Thyroid gland (tissue), 4 donors: Measurements from ENCODE around the gene MICALL1. TPM values are rescaled to one million over a fixed set of nuclear protein-coding genes. Genes with fewer than 3 reads are reported as not detected.

Experiments
- DNase-seq, 2 donors: peaks; one replicate each; pipeline ENCODE4 v3.0.0-alpha.2; 2019
- H3K27ac ChIP-seq, 3 donors: fragments of 200-600 bp; sonication (generic); 1 replicate in 2 of 3; 2 replicates in 1 of 3; pipeline ENCODE4 v1.5.1; 2016 to 2019; ENCODE audit warnings: mild to moderate bottlenecking in 1 of 3, moderate library complexity in 1 of 3
- H3K27me3 ChIP-seq: fragments of 200-600 bp; sonication (generic); one replicate; pipeline ENCODE4 v1.5.1; 2019
- H3K36me3 ChIP-seq, 2 donors: fragments of 200-600 bp; sonication (generic); one replicate each; pipeline ENCODE4 v1.5.1; 2016 to 2019
- H3K4me1 ChIP-seq, 2 donors: fragments of 200-600 bp; sonication (generic); one replicate each; pipeline ENCODE4 v1.5.1; 2017 to 2019
- H3K4me3 ChIP-seq, 3 donors: fragments of 200-600 bp; sonication (generic); replicated peaks in 1 of 3; 1 replicate in 2 of 3; 2 replicates in 1 of 3; pipeline ENCODE4 v1.5.1; 2016; ENCODE audit warnings: mild to moderate bottlenecking in 1 of 3
- H3K9me3 ChIP-seq: fragments of 200-600 bp; sonication (generic); one replicate; pipeline ENCODE4 v1.5.1; 2017
- POLR2A ChIP-seq, 2 donors: fragments of 450-650 bp; IDR thresholded peaks; one replicate each; pipeline ENCODE4 v1.6.1; 2017; ENCODE audit warnings: antibody characterized with exemption in 2 of 2, mild to moderate bottlenecking in 2 of 2, moderate library complexity in 1 of 2
- WGBS, 2 donors: methylation state at CpG; one replicate each; pipeline ENCODE4 v1.1.5; 2017; 5-methylcytosine and 5-hydroxymethylcytosine counted together
- intact Hi-C: fragments of 100-400 bp; cut with DNase I; formaldehyde crosslinking; loops from one replicate; pipeline ENCODE4 v1.15.1; 2023
- total RNA-seq, 4 donors: library from RNA; depleted of rRNA; stranded (reverse); fragments of >200 nt; gene quantifications; one replicate each; pipeline ENCODE4 v1.2.3, GENCODE V29; 2016
- TF ChIP-seq, protein P1 (sequence below), 6 experiments: fragments of 200-600 bp in 3 of 6; fragments of 450-650 bp in 3 of 6; sonication (generic) in 3 of 6; IDR thresholded peaks; one replicate each; pipeline ENCODE4 v1.5.1; 2016 to 2019; ENCODE audit warnings: antibody characterized with exemption in 6 of 6, mild to moderate bottlenecking in 2 of 6, inconsistent platforms in 1 of 6, moderate library complexity in 1 of 6

Gene MICALL1
- total RNA-seq, 4 donors from 2014 or later = 22.2 to 48.3 (median 30.8) TPM

DNA sequence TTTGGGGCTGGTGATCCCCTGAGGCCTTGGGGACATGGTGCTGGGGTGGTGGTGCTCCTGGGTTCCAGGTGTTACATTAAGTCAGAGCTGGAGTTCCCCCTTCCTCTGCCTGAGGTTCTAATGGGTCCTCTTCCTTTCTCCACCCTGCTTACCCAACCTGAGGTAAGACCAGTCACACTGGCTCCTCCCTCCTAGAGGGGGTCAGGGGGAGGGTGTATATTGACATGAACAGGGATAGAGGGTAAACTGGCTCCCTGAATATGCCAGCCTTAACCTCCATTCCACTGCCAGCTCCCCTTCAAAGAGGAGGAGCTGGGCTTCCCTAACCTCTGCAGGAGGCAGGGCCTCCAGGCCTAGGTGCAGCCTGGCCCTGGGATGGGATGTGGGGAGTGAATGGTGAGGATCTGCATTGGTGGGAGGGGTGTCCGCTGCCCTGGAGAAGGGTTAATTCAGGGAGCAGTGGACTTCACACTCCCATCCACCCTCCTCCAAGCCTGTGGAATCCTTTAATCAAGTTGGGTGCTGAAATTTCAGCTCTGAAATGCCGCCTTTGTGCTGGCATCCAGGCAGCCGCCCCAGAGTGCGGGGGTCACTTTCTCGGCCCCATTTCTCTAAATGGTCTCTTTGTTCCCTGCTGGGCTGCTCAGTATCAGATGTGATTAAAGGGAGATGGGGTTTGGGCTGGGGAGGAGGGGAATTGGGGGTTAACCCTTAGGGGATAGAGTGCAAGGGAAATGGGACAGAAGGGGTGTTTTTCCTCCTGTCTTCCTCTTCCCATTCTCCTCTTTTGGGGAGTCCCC, 62.6 kb downstream of the MICALL1 start:
- H3K4me1 ChIP-seq = no peaks in the 10 kb centered on the region
- no peak for TF ChIP-seq POLR2A (IDR thresholded peaks at IDR 0.05)
- TF ChIP-seq, protein P1, sequence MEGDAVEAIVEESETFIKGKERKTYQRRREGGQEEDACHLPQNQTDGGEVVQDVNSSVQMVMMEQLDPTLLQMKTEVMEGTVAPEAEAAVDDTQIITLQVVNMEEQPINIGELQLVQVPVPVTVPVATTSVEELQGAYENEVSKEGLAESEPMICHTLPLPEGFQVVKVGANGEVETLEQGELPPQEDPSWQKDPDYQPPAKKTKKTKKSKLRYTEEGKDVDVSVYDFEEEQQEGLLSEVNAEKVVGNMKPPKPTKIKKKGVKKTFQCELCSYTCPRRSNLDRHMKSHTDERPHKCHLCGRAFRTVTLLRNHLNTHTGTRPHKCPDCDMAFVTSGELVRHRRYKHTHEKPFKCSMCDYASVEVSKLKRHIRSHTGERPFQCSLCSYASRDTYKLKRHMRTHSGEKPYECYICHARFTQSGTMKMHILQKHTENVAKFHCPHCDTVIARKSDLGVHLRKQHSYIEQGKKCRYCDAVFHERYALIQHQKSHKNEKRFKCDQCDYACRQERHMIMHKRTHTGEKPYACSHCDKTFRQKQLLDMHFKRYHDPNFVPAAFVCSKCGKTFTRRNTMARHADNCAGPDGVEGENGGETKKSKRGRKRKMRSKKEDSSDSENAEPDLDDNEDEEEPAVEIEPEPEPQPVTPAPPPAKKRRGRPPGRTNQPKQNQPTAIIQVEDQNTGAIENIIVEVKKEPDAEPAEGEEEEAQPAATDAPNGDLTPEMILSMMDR (IDR thresholded peaks at IDR 0.05) = no peak
- no peaks in the 10 kb centered on the region for H3K27me3 ChIP-seq
- WGBS, 2 donors = 89 to 93% methylated on average over 5 of the region's 5 CpGs
- no peak overlapping the region for H3K27ac ChIP-seq
- H3K9me3 ChIP-seq = no peaks in the 10 kb centered on the region
- peaks cover 19 to 35% of the 10 kb centered on the region in 2 donors for H3K36me3 ChIP-seq
- DNase-seq = no peak
- no peak overlapping the region for H3K4me3 ChIP-seq
- intact Hi-C loops = loop anchor here (5.0 kb wide), 1 partner anchor 151 kb away; no protein-coding TSS in a partner anchor

DNA sequence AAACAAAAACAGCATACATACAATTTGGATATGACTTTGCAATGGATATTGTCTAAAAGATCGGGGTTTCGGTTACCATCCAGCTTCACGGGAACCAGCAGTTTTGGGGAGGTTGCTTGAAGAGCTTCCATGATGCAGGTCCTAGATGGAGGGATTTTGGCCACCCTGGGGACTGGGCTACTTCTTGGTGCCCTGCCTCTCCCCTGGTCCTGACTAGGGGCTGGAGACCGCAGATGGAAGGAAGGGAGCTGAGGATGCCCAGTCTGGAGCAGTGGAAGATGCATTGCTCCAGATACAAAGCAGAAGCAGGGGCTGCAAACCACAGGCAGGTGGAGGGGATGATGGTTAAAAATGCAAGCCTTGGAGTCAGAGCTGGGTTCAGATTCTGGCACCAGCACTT, 64.8 kb downstream of the MICALL1 start:
- Histone ChIP-seq H3K27ac (no peak overlapping the region), H3K4me1 (no peaks in the 10 kb centered on the region), H3K27me3 (no peaks in the 10 kb centered on the region), H3K9me3 (no peaks in the 10 kb centered on the region), H3K4me3 (no peak overlapping the region), H3K36me3 (peaks cover 19 to 33% of the 10 kb centered on the region in 2 donors)
- WGBS, 2 donors = 95 to 97% methylated on average over 3 to 4 of the region's 4 CpGs
- intact Hi-C loops = no loop called here
- TF ChIP-seq, protein P1 (IDR thresholded peaks at IDR 0.05) = no peak
- no peak for TF ChIP-seq POLR2A (IDR thresholded peaks at IDR 0.05)
- DNase-seq = no peak

DNA sequence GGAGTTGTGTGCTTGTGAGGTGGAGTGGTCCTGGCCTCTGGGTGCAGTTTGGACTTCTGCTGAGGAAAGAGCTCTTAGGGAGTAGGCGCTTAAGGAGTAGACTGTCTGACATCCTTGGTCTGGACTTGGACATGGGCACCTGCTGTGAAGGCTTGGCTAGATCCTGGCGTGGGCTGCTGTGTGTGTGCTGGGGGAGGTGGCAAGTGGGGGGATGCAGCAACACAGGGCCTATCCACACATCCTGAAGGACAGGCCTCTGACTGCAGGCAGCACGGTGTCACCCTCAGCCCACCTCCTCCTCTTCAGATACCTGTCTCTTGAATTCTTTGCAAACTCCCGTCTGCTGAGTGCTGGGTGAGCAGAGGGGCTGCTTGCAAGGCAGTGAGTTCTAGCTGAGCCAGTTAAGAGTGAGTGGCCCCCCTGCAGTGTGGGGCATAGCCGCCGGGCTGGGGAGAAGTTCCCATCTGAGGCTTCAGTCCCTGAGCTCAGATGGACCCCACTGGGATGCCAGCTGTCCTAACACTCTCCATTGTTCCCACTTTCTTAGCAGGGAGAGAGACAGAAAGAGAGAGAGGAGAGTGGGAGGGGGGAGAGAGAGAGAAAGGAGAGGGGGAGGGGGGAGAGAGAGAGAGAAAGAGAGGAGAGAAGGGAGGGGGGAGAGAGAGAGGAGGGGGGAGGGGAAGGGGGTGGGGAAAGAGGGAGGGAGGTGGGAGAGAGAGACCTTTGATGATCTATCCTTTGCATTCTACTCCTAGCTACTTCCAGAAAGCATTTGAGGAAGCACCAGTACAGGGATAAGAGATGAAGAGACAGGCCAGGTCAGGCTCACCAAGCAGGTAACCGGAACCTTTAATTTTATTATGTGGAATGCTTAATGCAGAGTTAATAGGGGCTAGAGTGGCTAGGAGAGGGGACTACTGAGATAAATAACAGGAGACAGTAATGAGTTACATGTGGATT, 65.7 kb downstream of the MICALL1 start:
- 83% methylated on average over 7 of the region's 7 CpGs for WGBS, 2 donors
- intact Hi-C loops = no loop called here
- H3K4me3 ChIP-seq = no peak overlapping the region
- no peaks in the 10 kb centered on the region for H3K4me1 ChIP-seq
- DNase-seq = no peak
- TF ChIP-seq, protein P1 (IDR thresholded peaks at IDR 0.05) = no peak
- no peaks in the 10 kb centered on the region for H3K9me3 ChIP-seq
- H3K36me3 ChIP-seq = peaks cover 18 to 25% of the 10 kb centered on the region in 2 donors
- H3K27me3 ChIP-seq = no peaks in the 10 kb centered on the region
- H3K27ac ChIP-seq = no peak overlapping the region

DNA sequence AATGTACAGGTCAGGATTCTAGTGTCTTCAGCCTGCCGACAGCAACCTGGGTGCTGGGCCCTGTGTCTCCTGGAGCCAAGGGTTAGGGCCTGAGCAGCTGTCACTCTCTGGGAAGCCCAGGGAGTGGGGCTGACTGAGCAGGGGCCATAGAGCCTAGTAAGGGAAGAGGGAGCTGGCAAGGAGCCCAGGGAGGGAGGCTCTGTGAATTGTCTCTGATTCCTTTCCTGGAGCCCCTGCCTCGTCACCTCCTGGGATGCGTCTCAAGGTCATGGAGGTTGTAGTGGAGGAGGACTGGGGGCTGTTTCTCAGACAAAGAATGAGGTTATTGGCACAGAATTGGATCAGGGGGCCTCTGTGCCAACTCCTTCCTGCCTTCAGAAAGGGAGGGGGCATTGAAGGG, 66.4 kb downstream of the MICALL1 start:
- 59 to 74% methylated on average over 3 of the region's 3 CpGs for WGBS, 2 donors
- intact Hi-C loops = no loop called here
- no peaks in the 10 kb centered on the region for H3K9me3 ChIP-seq
- no peaks in the 10 kb centered on the region for H3K27me3 ChIP-seq
- DNase-seq = no peak
- no peak overlapping the region for H3K4me3 ChIP-seq
- no peak overlapping the region for H3K27ac ChIP-seq
- TF ChIP-seq POLR2A (IDR thresholded peaks at IDR 0.05) = no peak
- TF ChIP-seq, protein P1 (IDR thresholded peaks at IDR 0.05) = no peak
- peaks cover 10 to 18% of the 10 kb centered on the region in 2 donors for H3K36me3 ChIP-seq
- H3K4me1 ChIP-seq = no peaks in the 10 kb centered on the region
